Endodermal cell (in vitro differentiated cells): Measurements from ENCODE around the gene NEB. TPM values are rescaled to one million over a fixed set of nuclear protein-coding genes. Genes with fewer than 3 reads are reported as not detected.

Experiments used
- DNase-seq: peaks from one replicate; pipeline ENCODE4 v3.0.0-alpha.2; 2017
- H3K27ac ChIP-seq: 2 replicates; pipeline ENCODE4 v1.5.1; 2013; ENCODE audit warnings: mild to moderate bottlenecking, low read depth, low read length, moderate library complexity
- H3K27me3 ChIP-seq: 2 replicates; pipeline ENCODE4 v1.6.1; 2013; ENCODE audit warnings: mild to moderate bottlenecking, low read length, moderate library complexity; ENCODE audit not compliant: insufficient read depth, control insufficient read depth, poor library complexity, severe bottlenecking
- H3K36me3 ChIP-seq: 2 replicates; pipeline ENCODE4 v1.7.0; 2013; ENCODE audit warnings: mild to moderate bottlenecking, low read length, moderate library complexity; ENCODE audit not compliant: control insufficient read depth, insufficient read depth
- H3K4me1 ChIP-seq: one replicate; pipeline ENCODE4 v1.7.0; 2013; ENCODE audit warnings: low read length; ENCODE audit not compliant: control insufficient read depth, insufficient read depth
- H3K4me3 ChIP-seq: 2 replicates; pipeline ENCODE4 v1.5.1; 2013; ENCODE audit warnings: mild to moderate bottlenecking, low read length, moderate library complexity
- H3K9ac ChIP-seq: 2 replicates; pipeline ENCODE4 v1.6.1; 2013; ENCODE audit warnings: mild to moderate bottlenecking, low read length, moderate library complexity; ENCODE audit not compliant: poor library complexity, severe bottlenecking; ENCODE audit errors: extremely low read depth
- H3K9me3 ChIP-seq: 2 replicates; pipeline ENCODE4 v1.6.1; 2013; ENCODE audit warnings: mild to moderate bottlenecking, low read length, moderate library complexity; ENCODE audit not compliant: control insufficient read depth
- H3K27ac Mint-ChIP-seq: 2 replicates; pipeline ENCODE4 v1.8.0; 2020; ENCODE audit warnings: mixed read lengths
- H3K27me3 Mint-ChIP-seq: 2 replicates; pipeline ENCODE4 v1.8.0; 2021; ENCODE audit warnings: mild to moderate bottlenecking, mixed read lengths; ENCODE audit not compliant: insufficient read depth
- H3K36me3 Mint-ChIP-seq: 2 replicates; pipeline ENCODE4 v1.8.0; 2020; ENCODE audit warnings: low read depth, mixed read lengths
- H3K4me1 Mint-ChIP-seq: 2 replicates; pipeline ENCODE4 v1.8.0; 2020; ENCODE audit warnings: mixed read lengths
- H3K4me3 Mint-ChIP-seq: 2 replicates; pipeline ENCODE4 v1.8.0; 2020; ENCODE audit warnings: mild to moderate bottlenecking, moderate library complexity, mixed read lengths
- H3K9me3 Mint-ChIP-seq: 2 replicates; pipeline ENCODE4 v1.8.0; 2020; ENCODE audit warnings: mild to moderate bottlenecking, mixed read lengths
- WGBS, 2 experiments: methylation state at CpG; one replicate each; pipeline versions ENCODE4 v1.1.5 to v1.1.7; 2013; ENCODE audit warnings: missing lambda C conversion rate in 2 of 2, mixed read lengths in 1 of 2; ENCODE audit not compliant: insufficient coverage in 1 of 2, insufficient read length in 1 of 2; 5-methylcytosine and 5-hydroxymethylcytosine counted together
- total RNA-seq, 2 donors: library from RNA; stranded (reverse); fragmentation: NEBNext Ultra II Directional in 1 of 2; extraction: Animal tissue kit (Norgen Biotek cat#: 25700) in 1 of 2; gene quantifications; 2 replicates in 1 of 2; 3 replicates in 1 of 2; pipeline ENCODE4 v1.2.1, GENCODE V29; 2021
- TF ChIP-seq, protein P1 (sequence below): fragments of 200-600 bp; sonication (generic); conservative IDR thresholded peaks from 2 replicates; pipeline ENCODE4 v1.5.0; 2021; ENCODE audit warnings: antibody characterized with exemption, mild to moderate bottlenecking

The NEB gene
- total RNA-seq, 2 donors from 2014 or later: 4.4 to 5.4 TPM

DNA sequence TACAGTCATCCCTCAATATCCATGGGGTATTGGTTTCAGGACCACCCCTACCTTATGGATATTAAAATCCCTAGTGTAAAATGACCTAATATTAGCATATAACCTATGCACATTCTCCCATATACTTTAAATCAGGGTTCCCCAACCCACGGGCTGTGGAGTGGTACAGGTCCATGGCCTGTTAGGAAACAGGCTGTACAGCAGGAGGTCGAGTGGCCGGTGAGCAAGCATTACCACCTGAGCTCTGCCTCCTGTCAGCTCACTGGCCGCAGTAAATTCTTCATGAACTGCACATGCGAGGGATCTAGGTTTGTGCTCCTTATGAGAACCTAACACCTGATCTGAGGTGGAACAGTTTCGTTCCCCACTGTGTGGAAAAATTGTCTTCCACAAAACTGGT, 250.7 kb downstream of the NEB start:
- no peak overlapping the region for H3K27ac ChIP-seq
- no peaks in the 10 kb centered on the region for H3K27me3 ChIP-seq
- H3K9me3 ChIP-seq: no peaks in the 10 kb centered on the region
- no peak overlapping the region for H3K27ac Mint-ChIP-seq
- H3K4me3 Mint-ChIP-seq: no peak overlapping the region
- TF ChIP-seq, protein P1, sequence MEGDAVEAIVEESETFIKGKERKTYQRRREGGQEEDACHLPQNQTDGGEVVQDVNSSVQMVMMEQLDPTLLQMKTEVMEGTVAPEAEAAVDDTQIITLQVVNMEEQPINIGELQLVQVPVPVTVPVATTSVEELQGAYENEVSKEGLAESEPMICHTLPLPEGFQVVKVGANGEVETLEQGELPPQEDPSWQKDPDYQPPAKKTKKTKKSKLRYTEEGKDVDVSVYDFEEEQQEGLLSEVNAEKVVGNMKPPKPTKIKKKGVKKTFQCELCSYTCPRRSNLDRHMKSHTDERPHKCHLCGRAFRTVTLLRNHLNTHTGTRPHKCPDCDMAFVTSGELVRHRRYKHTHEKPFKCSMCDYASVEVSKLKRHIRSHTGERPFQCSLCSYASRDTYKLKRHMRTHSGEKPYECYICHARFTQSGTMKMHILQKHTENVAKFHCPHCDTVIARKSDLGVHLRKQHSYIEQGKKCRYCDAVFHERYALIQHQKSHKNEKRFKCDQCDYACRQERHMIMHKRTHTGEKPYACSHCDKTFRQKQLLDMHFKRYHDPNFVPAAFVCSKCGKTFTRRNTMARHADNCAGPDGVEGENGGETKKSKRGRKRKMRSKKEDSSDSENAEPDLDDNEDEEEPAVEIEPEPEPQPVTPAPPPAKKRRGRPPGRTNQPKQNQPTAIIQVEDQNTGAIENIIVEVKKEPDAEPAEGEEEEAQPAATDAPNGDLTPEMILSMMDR: no peak
- no peaks in the 10 kb centered on the region for H3K9me3 Mint-ChIP-seq
- peaks cover 4% of the 10 kb centered on the region for H3K4me1 Mint-ChIP-seq
- H3K4me1 ChIP-seq: no peaks in the 10 kb centered on the region
- H3K36me3 ChIP-seq: peaks cover 38% of the 10 kb centered on the region
- no peak overlapping the region for H3K9ac ChIP-seq
- no peaks in the 10 kb centered on the region for H3K27me3 Mint-ChIP-seq
- 96 to 100% methylated on average over 5 to 6 of the region's 6 CpGs for WGBS, 2 experiments
- H3K4me3 ChIP-seq: no peak overlapping the region
- peaks cover 29% of the 10 kb centered on the region for H3K36me3 Mint-ChIP-seq
- no peak for DNase-seq

DNA sequence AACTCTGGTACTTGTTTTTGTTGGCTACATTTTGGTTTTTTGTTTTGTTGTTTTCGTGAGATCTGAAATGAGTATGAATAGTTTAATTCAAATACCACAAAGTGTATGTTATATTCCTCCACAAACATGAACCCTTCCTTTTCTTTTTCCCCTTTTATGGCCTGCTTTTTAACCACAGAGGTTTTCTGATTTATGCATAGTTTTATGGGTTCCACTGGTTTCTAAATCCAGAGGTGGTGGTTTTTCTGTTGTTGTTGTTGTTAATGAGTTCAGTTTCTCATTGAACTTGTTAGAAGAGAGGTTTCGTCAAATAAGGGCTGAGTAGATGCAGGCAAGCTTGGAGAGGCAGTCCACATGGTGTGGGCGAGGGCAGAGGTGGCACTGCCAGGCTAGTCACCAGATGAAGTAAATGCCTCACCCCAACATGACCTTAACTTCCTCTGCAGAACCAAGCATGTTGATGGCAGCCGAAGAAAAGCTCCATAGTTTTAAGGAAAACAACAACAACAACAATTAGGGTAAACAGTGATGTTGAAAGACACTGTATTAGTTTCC, 252.0 kb downstream of the NEB start:
- no peaks in the 10 kb centered on the region for H3K9me3 ChIP-seq
- no peak overlapping the region for H3K9ac ChIP-seq
- H3K4me3 ChIP-seq: no peak overlapping the region
- WGBS, 2 experiments: 81 to 100% methylated on average over 1 to 3 of the region's 4 CpGs
- DNase-seq: no peak
- H3K27ac ChIP-seq: no peak overlapping the region
- Mint-ChIP-seq H3K27me3 (no peaks in the 10 kb centered on the region), H3K4me1 (peaks cover 4% of the 10 kb centered on the region), H3K4me3 (no peak overlapping the region), H3K27ac (peak overlapping the region; percentile 60), H3K9me3 (no peaks in the 10 kb centered on the region), H3K36me3 (peaks cover 39% of the 10 kb centered on the region)
- peaks cover 38% of the 10 kb centered on the region for H3K36me3 ChIP-seq
- no peaks in the 10 kb centered on the region for H3K27me3 ChIP-seq
- H3K4me1 ChIP-seq: no peaks in the 10 kb centered on the region
- TF ChIP-seq, protein P1: no peak

DNA sequence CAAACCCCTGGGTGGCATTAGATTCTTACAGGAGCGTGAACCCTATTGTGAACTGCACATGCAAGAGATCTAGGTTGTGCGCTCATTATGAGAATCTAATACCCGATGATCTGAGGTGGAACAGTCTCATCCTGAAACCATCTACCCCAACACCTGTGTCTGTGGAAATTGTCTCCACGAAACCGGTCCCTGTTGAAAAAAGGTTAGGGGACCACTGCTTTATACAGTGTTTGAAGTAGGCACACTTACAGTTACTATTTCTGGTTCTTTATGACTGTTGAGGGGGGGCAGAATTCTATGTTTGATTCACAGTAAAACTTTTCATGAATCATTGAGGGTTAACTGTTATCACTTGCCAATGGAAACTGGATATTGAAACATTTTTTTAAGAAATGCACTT, 252.5 kb downstream of the NEB start:
- TF ChIP-seq, protein P1: no peak
- no peak overlapping the region for H3K4me3 ChIP-seq
- H3K27me3 ChIP-seq: no peaks in the 10 kb centered on the region
- H3K27me3 Mint-ChIP-seq: no peaks in the 10 kb centered on the region
- H3K4me1 ChIP-seq: no peaks in the 10 kb centered on the region
- no peak for DNase-seq
- no peak overlapping the region for H3K4me3 Mint-ChIP-seq
- H3K27ac Mint-ChIP-seq: no peak overlapping the region
- no peaks in the 10 kb centered on the region for H3K9me3 ChIP-seq
- H3K36me3 Mint-ChIP-seq: peaks cover 43% of the 10 kb centered on the region
- 97 to 98% methylated on average over 5 of the region's 5 CpGs for WGBS, 2 experiments
- H3K9me3 Mint-ChIP-seq: no peaks in the 10 kb centered on the region
- H3K27ac ChIP-seq: no peak overlapping the region
- H3K36me3 ChIP-seq: peaks cover 38% of the 10 kb centered on the region
- H3K4me1 Mint-ChIP-seq: peaks cover 4% of the 10 kb centered on the region
- no peak overlapping the region for H3K9ac ChIP-seq
